Spinal cord (tissue), 10 donors: Measurements from ENCODE around the gene MCC. TPM values are rescaled to one million over a fixed set of nuclear protein-coding genes. Genes with fewer than 3 reads are reported as not detected.

ENCODE experiments used
- DNase-seq, 6 donors: peaks; one replicate each; pipeline versions ENCODE4 v3.0.0 to v3.0.0-alpha.2; 2013 to 2015; ENCODE audit warnings: low spot score in 6 of 6, low read depth in 4 of 6
- H3K27ac ChIP-seq: one replicate; pipeline ENCODE4 v1.5.1; 2013; ENCODE audit warnings: low read depth, low read length, control low read depth
- H3K27me3 ChIP-seq: one replicate; pipeline ENCODE4 v1.6.1; 2013; ENCODE audit warnings: low read length; ENCODE audit not compliant: control insufficient read depth, insufficient read depth
- H3K36me3 ChIP-seq: one replicate; pipeline ENCODE4 v1.6.1; 2013; ENCODE audit warnings: low read length; ENCODE audit not compliant: control insufficient read depth, insufficient read depth
- H3K4me1 ChIP-seq: one replicate; pipeline ENCODE4 v1.6.1; 2013; ENCODE audit warnings: low read length; ENCODE audit not compliant: control insufficient read depth, insufficient read depth
- H3K4me3 ChIP-seq: one replicate; pipeline ENCODE4 v1.5.1; 2013; ENCODE audit warnings: low read depth, low read length, control low read depth
- H3K9me3 ChIP-seq: one replicate; pipeline ENCODE4 v1.6.1; 2013; ENCODE audit warnings: low read length; ENCODE audit not compliant: control insufficient read depth, insufficient read depth
- whole genome bisulfite sequencing: methylation state at CpG from one replicate; pipeline ENCODE4 v1.1.5; 2013; ENCODE audit warnings: missing lambda C conversion rate; ENCODE audit not compliant: insufficient coverage; 5-methylcytosine and 5-hydroxymethylcytosine counted together
- polyA plus RNA-seq, 2 donors: library from polyadenylated mRNA; unstranded; fragments of 120-200 nt; gene quantifications; one replicate each; pipeline ENCODE4 v1.2.1, GENCODE V29; 2013; ENCODE audit not compliant: insufficient read length in 2 of 2
- total RNA-seq, 2 donors: library from RNA; depleted of rRNA in 1 of 2; stranded (reverse); fragments of 120-200 nt in 1 of 2; fragments of >200 nt in 1 of 2; gene quantifications; one replicate each; pipeline versions ENCODE4 v1.2.3 to v1.2.4, GENCODE V29; 2013 to 2014
- donor health status: healthy.

MCC gene
- total and polyA plus RNA-seq, 4 donors: 19.2 to 31.7 (median 26.6) TPM

GRCh38 chr5:113266227-113266912, 221.9 kb downstream of the MCC start:
- Histone ChIP-seq H3K4me1 (no peaks in the 10 kb centered on the region), H3K4me3 (no peak overlapping the region), H3K36me3 (no peaks in the 10 kb centered on the region), H3K9me3 (no peaks in the 10 kb centered on the region), H3K27me3 (no peaks in the 10 kb centered on the region), H3K27ac (no peak overlapping the region)
- no peak for DNase-seq
- 100% methylated on average over 1 of the region's 4 CpGs for WGBS

- H3K4me1 ChIP-seq: no peaks in the 10 kb centered on the region
- no peak for DNase-seq
- no peak overlapping the region for H3K27ac ChIP-seq
- no peaks in the 10 kb centered on the region for H3K9me3 ChIP-seq
- H3K4me3 ChIP-seq: no peak overlapping the region
- H3K36me3 ChIP-seq: no peaks in the 10 kb centered on the region
- WGBS: 76% methylated on average over 3 of the region's 4 CpGs
- H3K27me3 ChIP-seq: no peaks in the 10 kb centered on the region
Observed at GRCh38 chr5:113265190-113265589, 223.1 kb downstream of the MCC start.

GRCh38 chr5:113264046-113264445, 224.2 kb downstream of the MCC start:
- Histone ChIP-seq H3K4me1 (no peaks in the 10 kb centered on the region), H3K4me3 (no peak overlapping the region), H3K36me3 (no peaks in the 10 kb centered on the region), H3K9me3 (no peaks in the 10 kb centered on the region), H3K27ac (peak overlapping the region; percentile 22), H3K27me3 (no peaks in the 10 kb centered on the region)
- WGBS: 63% methylated on average over 5 of the region's 6 CpGs
- DNase-seq: peak in 1 of 6 donors; percentile 24

GRCh38 chr5:113263545-113263944, 224.7 kb downstream of the MCC start:
- no peaks in the 10 kb centered on the region for H3K4me1 ChIP-seq
- H3K4me3 ChIP-seq: no peak overlapping the region
- no CpG with 5 or more reads among the region's 3 CpGs for WGBS
- H3K36me3 ChIP-seq: no peaks in the 10 kb centered on the region
- peak overlapping the region; percentile 18 for H3K27ac ChIP-seq
- no peaks in the 10 kb centered on the region for H3K9me3 ChIP-seq
- DNase-seq: peak in 1 of 6 donors; percentile 64
- H3K27me3 ChIP-seq: no peaks in the 10 kb centered on the region

GRCh38 chr5:113262674-113263073, 225.6 kb downstream of the MCC start:
- Histone ChIP-seq H3K27ac (no peak overlapping the region), H3K36me3 (no peaks in the 10 kb centered on the region), H3K27me3 (no peaks in the 10 kb centered on the region), H3K4me3 (no peak overlapping the region), H3K9me3 (no peaks in the 10 kb centered on the region), H3K4me1 (no peaks in the 10 kb centered on the region)
- no CpG with 5 or more reads among the region's 3 CpGs for WGBS
- DNase-seq: no peak

GRCh38 chr5:113259034-113259433, 229.2 kb downstream of the MCC start:
- H3K4me1 ChIP-seq: no peaks in the 10 kb centered on the region
- no peak for DNase-seq
- H3K9me3 ChIP-seq: no peaks in the 10 kb centered on the region
- H3K27me3 ChIP-seq: no peaks in the 10 kb centered on the region
- no peak overlapping the region for H3K4me3 ChIP-seq
- H3K27ac ChIP-seq: no peak overlapping the region
- no peaks in the 10 kb centered on the region for H3K36me3 ChIP-seq

GRCh38 chr5:113257545-113257944, 230.7 kb downstream of the MCC start:
- H3K36me3 ChIP-seq: no peaks in the 10 kb centered on the region
- 92% methylated on average over 4 of the region's 7 CpGs for WGBS
- no peaks in the 10 kb centered on the region for H3K9me3 ChIP-seq
- DNase-seq: no peak
- H3K27ac ChIP-seq: no peak overlapping the region
- H3K4me3 ChIP-seq: no peak overlapping the region
- H3K27me3 ChIP-seq: no peaks in the 10 kb centered on the region
- no peaks in the 10 kb centered on the region for H3K4me1 ChIP-seq

- Histone ChIP-seq H3K4me1 (no peaks in the 10 kb centered on the region), H3K9me3 (no peaks in the 10 kb centered on the region), H3K27ac (no peak overlapping the region), H3K4me3 (no peak overlapping the region), H3K36me3 (no peaks in the 10 kb centered on the region), H3K27me3 (no peaks in the 10 kb centered on the region)
- peak in 1 of 6 donors; percentile 41 for DNase-seq
- WGBS: 97% methylated on average over 3 of the region's 4 CpGs
Observed at GRCh38 chr5:113256671-113257452, 231.4 kb downstream of the MCC start.

- Histone ChIP-seq H3K4me3 (no peak overlapping the region), H3K9me3 (no peaks in the 10 kb centered on the region), H3K36me3 (no peaks in the 10 kb centered on the region), H3K4me1 (no peaks in the 10 kb centered on the region), H3K27ac (no peak overlapping the region), H3K27me3 (no peaks in the 10 kb centered on the region)
- DNase-seq: no peak
- no CpG with 5 or more reads among the region's 5 CpGs for WGBS
Observed at GRCh38 chr5:113255579-113256386, 232.5 kb downstream of the MCC start.
